Endothelial cell of umbilical vein (primary cell): Measurements from ENCODE around the gene PCDH17. TPM values are rescaled to one million over a fixed set of nuclear protein-coding genes. Genes with fewer than 3 reads are reported as not detected.

Experiments
- BruUV-seq: library from RNA; stranded (reverse); fragments of 400-500 nt; replicated peaks from 2 replicates; lab custom pipeline; 2021; lab: Mats Ljungman, UMichigan
- CTCF ChIA-PET: fragments of 300-600, 350-600 bp; sonication (Branson Sonifier 250); formaldehyde crosslinking; loops from one replicate; lab custom pipeline; 2021; ENCODE audit warnings: antibody characterized with exemption, inconsistent platforms; lab: Charles Lee
- POLR2A ChIA-PET: fragments of 300-600, 350-600 bp; sonication (Branson Sonifier 250); formaldehyde crosslinking; loops from one replicate; lab custom pipeline; 2021; ENCODE audit warnings: antibody characterized with exemption, inconsistent platforms; lab: Charles Lee
- DNase-seq: peaks from one replicate; pipeline ENCODE4 v3.0.0-alpha.2; 2011; ENCODE audit warnings: low read depth, low spot score
- FAIRE-seq: peaks from 2 replicates; lab custom pipeline; 2011; peaks lifted over from hg19 to GRCh38; lab: Jason Lieb, UNC
- H2AFZ ChIP-seq: 2 replicates; pipeline ENCODE4 v1.6.0; 2012; ENCODE audit warnings: low read depth, low read length, control low read depth, inconsistent platforms
- H3K27ac ChIP-seq: 2 replicates; pipeline ENCODE4 v1.5.1; 2011; ENCODE audit warnings: low read depth, mild to moderate bottlenecking, control low read depth, low read length, moderate library complexity; ENCODE audit not compliant: insufficient read depth
- H3K27me3 ChIP-seq, 2 experiments: 2 replicates each; pipeline versions ENCODE4 v1.6.0 to v1.6.1; 2011; ENCODE audit warnings: low read length in 2 of 2, mixed read lengths in 1 of 2; ENCODE audit not compliant: control insufficient read depth in 2 of 2, insufficient read depth in 2 of 2
- H3K36me3 ChIP-seq, 2 experiments: 2 replicates in 1 of 2; 3 replicates in 1 of 2; pipeline ENCODE4 v1.5.1; 2011; ENCODE audit warnings: low read length in 2 of 2, mild to moderate bottlenecking in 1 of 2, moderate library complexity in 1 of 2; ENCODE audit not compliant: control insufficient read depth in 2 of 2, insufficient read depth in 2 of 2; ENCODE audit errors: extremely low read depth in 1 of 2
- H3K4me1 ChIP-seq: 3 replicates; pipeline ENCODE4 v1.5.1; 2011; ENCODE audit warnings: mild to moderate bottlenecking, low read length; ENCODE audit not compliant: control insufficient read depth, insufficient read depth; ENCODE audit errors: extremely low read depth
- H3K4me2 ChIP-seq: 2 replicates; pipeline ENCODE4 v1.6.1; 2011; ENCODE audit warnings: low read length, control low read depth, mixed read lengths; ENCODE audit not compliant: insufficient read depth
- H3K4me3 ChIP-seq, 3 experiments: fragments of 200-600 bp in 1 of 3; sonication (generic), shearing (Covaris generic) in 1 of 3; replicated peaks in 1 of 3; 2 replicates each; pipeline ENCODE4 v1.5.1; 2011 to 2016; ENCODE audit warnings: control low read depth in 3 of 3, low read length in 3 of 3, mild to moderate bottlenecking in 2 of 3, inconsistent platforms in 1 of 3, low read depth in 1 of 3, moderate library complexity in 1 of 3; ENCODE audit not compliant: insufficient read depth in 1 of 3
- H3K79me2 ChIP-seq: 2 replicates; pipeline ENCODE4 v1.6.0; 2012; ENCODE audit warnings: low read length, inconsistent platforms; ENCODE audit not compliant: control insufficient read depth, insufficient read depth
- H3K9ac ChIP-seq: replicated peaks from 2 replicates; pipeline ENCODE3; 2011; ENCODE audit warnings: low read length, control low read depth; ENCODE audit not compliant: insufficient read depth; ENCODE audit errors: extremely low read depth
- H3K9me1 ChIP-seq: replicated peaks from 3 replicates; pipeline ENCODE4 v1.6.0; 2011; ENCODE audit warnings: mild to moderate bottlenecking, low read length; ENCODE audit not compliant: control insufficient read depth, insufficient read depth; ENCODE audit errors: extremely low read depth
- H3K9me3 ChIP-seq: replicated peaks from 2 replicates; pipeline ENCODE4 v1.5.1; 2012; ENCODE audit warnings: low read length, inconsistent platforms; ENCODE audit not compliant: control insufficient read depth, insufficient read depth
- H4K20me1 ChIP-seq: replicated peaks from 2 replicates; pipeline ENCODE3; 2011; ENCODE audit warnings: mild to moderate bottlenecking, low read length; ENCODE audit not compliant: control insufficient read depth, insufficient read depth; ENCODE audit errors: extremely low read depth
- EZH2 ChIP-seq: IDR thresholded peaks from 2 replicates; pipeline ENCODE4 v1.6.1; 2012; ENCODE audit warnings: borderline replicate concordance, low read depth, mild to moderate bottlenecking, moderate library complexity, low read length, inconsistent platforms; ENCODE audit not compliant: severe bottlenecking
- FOS ChIP-seq: IDR thresholded peaks from 2 replicates; pipeline ENCODE4 v1.6.1; 2011; ENCODE audit warnings: mild to moderate bottlenecking, low read length, moderate library complexity, borderline replicate concordance; ENCODE audit not compliant: insufficient read depth
- GATA2 ChIP-seq: IDR thresholded peaks from 2 replicates; pipeline ENCODE4 v1.7.0; 2011; ENCODE audit warnings: low read depth, mild to moderate bottlenecking, moderate library complexity, mixed read lengths, low read length; ENCODE audit not compliant: insufficient read length, insufficient read depth
- JUN ChIP-seq: IDR thresholded peaks from 2 replicates; pipeline ENCODE4 v1.6.1; 2011; ENCODE audit warnings: borderline replicate concordance, low read depth; ENCODE audit not compliant: insufficient read length, insufficient read depth
- POLR2AphosphoS5 ChIP-seq: IDR thresholded peaks from 2 replicates; pipeline ENCODE4 v1.6.1; 2012; ENCODE audit warnings: low read depth, mild to moderate bottlenecking, control low read depth, low read length, moderate library complexity; ENCODE audit not compliant: insufficient read depth
- dilution Hi-C: fragments of 300-500 bp; cut with MboI; formaldehyde crosslinking; loops from one replicate; pipeline ENCODE4 v1.15.0; 2019; ENCODE audit warnings: low sequenced_read_pairs; ENCODE audit not compliant: extremely low pct_ligation_motif_present
- intact Hi-C: fragments of 100-400 bp; cut with micrococcal nuclease; formaldehyde crosslinking; loops from one replicate; pipeline ENCODE4 v1.10.0; 2022
- polyA plus RNA-seq, 4 experiments: library from polyadenylated mRNA; depleted of rRNA in 3 of 4; stranded (reverse) in 3 of 4; unstranded in 1 of 4; fragments of >200 nt; gene quantifications; 2 replicates each; pipeline versions ENCODE4 v1.2.1 to v1.2.3, GENCODE V29; 2011 to 2012; ENCODE audit warnings: missing spikeins in 1 of 4
- total RNA-seq: library from RNA; stranded (reverse); gene quantifications from 2 replicates; pipeline ENCODE4 v1.2.3, GENCODE V29; 2021
- TF ChIP-seq, protein P1 (sequence below), 2 donors: IDR thresholded peaks; 1 replicate in 1 of 2; 2 replicates in 1 of 2; pipeline ENCODE4 v1.5.1; 2011; ENCODE audit warnings: low read length in 2 of 2, mild to moderate bottlenecking in 2 of 2, moderate library complexity in 2 of 2, control low read depth in 1 of 2, inconsistent platforms in 1 of 2, low read depth in 1 of 2; ENCODE audit not compliant: insufficient read depth in 1 of 2; ENCODE audit errors: extremely low read depth in 1 of 2
- TF ChIP-seq, protein P2 (sequence below): IDR thresholded peaks from 2 replicates; pipeline ENCODE4 v1.6.1; 2011; ENCODE audit not compliant: insufficient read depth, insufficient read length

The PCDH17 gene
- total and polyA plus RNA-seq, 2 donors (not counting 3 experiments of a cell fraction or from before 2014, with no cell fraction given), result 2.1 to 4.2 TPM

DNA sequence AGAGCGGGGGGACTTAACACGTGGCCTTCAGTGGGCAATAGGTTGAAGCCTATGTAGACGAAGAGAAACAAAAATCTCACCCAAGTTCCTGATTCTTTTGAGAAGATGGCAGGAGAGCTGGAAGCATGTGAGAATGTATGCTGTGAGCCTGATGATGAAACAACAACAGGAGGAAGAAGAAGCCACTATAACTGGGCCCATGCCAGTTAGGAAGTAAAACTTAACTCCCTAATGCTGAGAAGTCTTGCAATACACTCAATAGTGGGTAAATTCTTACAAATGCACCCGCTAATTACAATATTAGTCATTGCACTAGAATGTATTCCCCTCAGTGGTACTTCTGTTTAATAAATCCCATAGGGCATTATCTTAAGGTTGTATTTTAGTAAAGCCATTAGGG is 9.1 kb downstream of the PCDH17 start:
- CTCF ChIA-PET, result interaction anchor here (1.5 kb wide), 1 partner anchor 16 kb away, joined by 3 read pairs; no protein-coding TSS in a partner anchor
- no peak overlapping the region for H2AFZ ChIP-seq
- no TSS peak for BruUV-seq

More for the DNA sequence above, 9.1 kb downstream of the PCDH17 start:
- intact Hi-C loops (no loop called here), dilution Hi-C loops (no loop called here)
- DNase-seq, result no peak
- no peak for TF ChIP-seq JUN
- no peak for TF ChIP-seq FOS
- TF ChIP-seq, protein P1, sequence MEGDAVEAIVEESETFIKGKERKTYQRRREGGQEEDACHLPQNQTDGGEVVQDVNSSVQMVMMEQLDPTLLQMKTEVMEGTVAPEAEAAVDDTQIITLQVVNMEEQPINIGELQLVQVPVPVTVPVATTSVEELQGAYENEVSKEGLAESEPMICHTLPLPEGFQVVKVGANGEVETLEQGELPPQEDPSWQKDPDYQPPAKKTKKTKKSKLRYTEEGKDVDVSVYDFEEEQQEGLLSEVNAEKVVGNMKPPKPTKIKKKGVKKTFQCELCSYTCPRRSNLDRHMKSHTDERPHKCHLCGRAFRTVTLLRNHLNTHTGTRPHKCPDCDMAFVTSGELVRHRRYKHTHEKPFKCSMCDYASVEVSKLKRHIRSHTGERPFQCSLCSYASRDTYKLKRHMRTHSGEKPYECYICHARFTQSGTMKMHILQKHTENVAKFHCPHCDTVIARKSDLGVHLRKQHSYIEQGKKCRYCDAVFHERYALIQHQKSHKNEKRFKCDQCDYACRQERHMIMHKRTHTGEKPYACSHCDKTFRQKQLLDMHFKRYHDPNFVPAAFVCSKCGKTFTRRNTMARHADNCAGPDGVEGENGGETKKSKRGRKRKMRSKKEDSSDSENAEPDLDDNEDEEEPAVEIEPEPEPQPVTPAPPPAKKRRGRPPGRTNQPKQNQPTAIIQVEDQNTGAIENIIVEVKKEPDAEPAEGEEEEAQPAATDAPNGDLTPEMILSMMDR (IDR thresholded peaks at IDR 0.05; ENCODE audit: extremely low read depth in 1 of 2, insufficient read depth in 1 of 2, low read depth in 1 of 2, low read length in 2 of 2), result no peak
- no peak for TF ChIP-seq POLR2AphosphoS5
- TF ChIP-seq, protein P2, sequence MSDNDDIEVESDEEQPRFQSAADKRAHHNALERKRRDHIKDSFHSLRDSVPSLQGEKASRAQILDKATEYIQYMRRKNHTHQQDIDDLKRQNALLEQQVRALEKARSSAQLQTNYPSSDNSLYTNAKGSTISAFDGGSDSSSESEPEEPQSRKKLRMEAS, result no peak
- TF ChIP-seq EZH2, result no peak
- no peak for TF ChIP-seq GATA2
- no peaks in the 10 kb centered on the region for H3K9me1 ChIP-seq
- no peaks in the 10 kb centered on the region for H3K36me3 ChIP-seq
- no peaks in the 10 kb centered on the region for H3K9me3 ChIP-seq
- peaks cover under 1% of the 10 kb centered on the region for H3K4me1 ChIP-seq
- no peak overlapping the region for H3K4me3 ChIP-seq
- H3K79me2 ChIP-seq, result no peaks in the 10 kb centered on the region
- H4K20me1 ChIP-seq, result no peaks in the 10 kb centered on the region
- no peak overlapping the region for H3K4me2 ChIP-seq
- no peak overlapping the region for H3K9ac ChIP-seq
- no peaks in the 10 kb centered on the region for H3K27me3 ChIP-seq
- H3K27ac ChIP-seq, result no peak overlapping the region
- POLR2A ChIA-PET, result no interaction called here
- no peak for FAIRE-seq
